ENCODE results near the gene RBMS3. TPM values are rescaled to one million over a fixed set of nuclear protein-coding genes. Genes with fewer than 3 reads are reported as not detected.
"Not testable (repeated sequence)": the region's sequence is repeated elsewhere in the genome, so short reads cannot be mapped to it uniquely, and the experiment has no call there.

The RBMS3 gene
- total and polyA plus RNA-seq, 4 donors = 4.8 to 117 (median 29.4) TPM

- ATAC-seq (ENCODE audit: insufficient read depth, low FRiP score) = no peak
- no peak for TF ChIP-seq CTCF (IDR thresholded peaks at IDR 0.05; ENCODE audit: control extremely low read depth, extremely low read depth)
- no peak overlapping the region for H3K4me3 ChIP-seq
- DNase-seq = no peak
- no peaks in the 10 kb centered on the region for H3K4me1 ChIP-seq (ENCODE audit: control insufficient read depth in 5 of 5, insufficient read depth in 5 of 5, low read length in 5 of 5)
- peaks cover 0 to 4% (median 0%) of the 10 kb centered on the region in 4 donors for H3K36me3 ChIP-seq (ENCODE audit: control insufficient read depth in 4 of 4, insufficient read depth in 4 of 4, low read length in 4 of 4)
- no peaks in the 10 kb centered on the region for H3K9me3 ChIP-seq (ENCODE audit: control insufficient read depth in 4 of 4, insufficient read depth in 3 of 4, low read length in 3 of 4)
- H3K27me3 ChIP-seq (ENCODE audit: control insufficient read depth in 3 of 3, insufficient read depth in 3 of 3, low read length in 2 of 3) = no peaks in the 10 kb centered on the region
- H3K27ac ChIP-seq (ENCODE audit: low read depth in 1 of 2, low read length in 1 of 2) = no peak overlapping the region
- 74 to 80% methylated on average over 2 of the region's 2 CpGs for WGBS, 2 donors
- H3K9ac ChIP-seq (ENCODE audit: insufficient read depth in 1 of 2, low read length in 2 of 2) = no peak overlapping the region
Measured at GRCh38 chr3:29389362-29389761, 108.5 kb downstream of the RBMS3 start.

- Histone ChIP-seq H3K36me3 (ENCODE audit: control insufficient read depth in 4 of 4, insufficient read depth in 4 of 4, low read length in 4 of 4) (peaks cover 0 to 4% (median 0%) of the 10 kb centered on the region in 4 donors), H3K4me1 (ENCODE audit: control insufficient read depth in 5 of 5, insufficient read depth in 5 of 5, low read length in 5 of 5) (peaks cover 0 to 4% (median 0%) of the 10 kb centered on the region in 5 donors), H3K27ac (ENCODE audit: low read depth in 1 of 2, low read length in 1 of 2) (no peak overlapping the region), H3K9me3 (ENCODE audit: control insufficient read depth in 4 of 4, insufficient read depth in 3 of 4, low read length in 3 of 4) (no peaks in the 10 kb centered on the region), H3K9ac (ENCODE audit: insufficient read depth in 1 of 2, low read length in 2 of 2) (no peak overlapping the region), H3K4me3 (no peak overlapping the region), H3K27me3 (ENCODE audit: control insufficient read depth in 3 of 3, insufficient read depth in 3 of 3, low read length in 2 of 3) (no peaks in the 10 kb centered on the region)
- ATAC-seq (ENCODE audit: insufficient read depth, low FRiP score) (no peak), DNase-seq (no peak)
- no peak for TF ChIP-seq CTCF (IDR thresholded peaks at IDR 0.05; ENCODE audit: control extremely low read depth, extremely low read depth)
Measured at GRCh38 chr3:29392625-29393388, 111.9 kb downstream of the RBMS3 start.

GRCh38 chr3:29393946-29394345 is 113.1 kb downstream of the RBMS3 start:
- not testable (repeated sequence) for H3K4me3 ChIP-seq; H3K36me3 ChIP-seq (ENCODE audit: control insufficient read depth in 4 of 4, insufficient read depth in 4 of 4, low read length in 4 of 4); H3K9me3 ChIP-seq (ENCODE audit: control insufficient read depth in 4 of 4, insufficient read depth in 3 of 4, low read length in 3 of 4); H3K27ac ChIP-seq (ENCODE audit: low read depth in 1 of 2, low read length in 1 of 2); H3K27me3 ChIP-seq (ENCODE audit: control insufficient read depth in 3 of 3, insufficient read depth in 3 of 3, low read length in 2 of 3); H3K4me1 ChIP-seq (ENCODE audit: control insufficient read depth in 5 of 5, insufficient read depth in 5 of 5, low read length in 5 of 5); DNase-seq; H3K9ac ChIP-seq (ENCODE audit: insufficient read depth in 1 of 2, low read length in 2 of 2); ATAC-seq (ENCODE audit: insufficient read depth, low FRiP score)
- 79 to 92% methylated on average over 4 of the region's 4 CpGs for WGBS, 2 donors

GRCh38 chr3:29397406-29397805 is 116.5 kb downstream of the RBMS3 start:
- no peak for TF ChIP-seq CTCF (IDR thresholded peaks at IDR 0.05; ENCODE audit: control extremely low read depth, extremely low read depth)
- WGBS, 2 donors = 95% methylated on average over 3 of the region's 3 CpGs

More at GRCh38 chr3:29397406-29397805, 116.5 kb downstream of the RBMS3 start:
- Histone ChIP-seq H3K4me3 (no peak overlapping the region), H3K4me1 (ENCODE audit: control insufficient read depth in 5 of 5, insufficient read depth in 5 of 5, low read length in 5 of 5) (peaks cover 0 to 6% (median 0%) of the 10 kb centered on the region in 5 donors), H3K27ac (ENCODE audit: low read depth in 1 of 2, low read length in 1 of 2) (no peak overlapping the region), H3K9ac (ENCODE audit: insufficient read depth in 1 of 2, low read length in 2 of 2) (no peak overlapping the region), H3K27me3 (ENCODE audit: control insufficient read depth in 3 of 3, insufficient read depth in 3 of 3, low read length in 2 of 3) (no peaks in the 10 kb centered on the region), H3K36me3 (ENCODE audit: control insufficient read depth in 4 of 4, insufficient read depth in 4 of 4, low read length in 4 of 4) (no peaks in the 10 kb centered on the region), H3K9me3 (ENCODE audit: control insufficient read depth in 4 of 4, insufficient read depth in 3 of 4, low read length in 3 of 4) (no peaks in the 10 kb centered on the region)
- DNase-seq (no peak), ATAC-seq (ENCODE audit: insufficient read depth, low FRiP score) (no peak)

Measured in lung (tissue), 12 donors.